NT2/D1 (cell line): ENCODE data around the gene FRMD4A.

Source experiments
- DNase-seq: peaks from one replicate; pipeline ENCODE4 v3.0.0-alpha.2; 2011; ENCODE audit warnings: low read depth, low spot score
- H3K27me3 ChIP-seq: 2 replicates; pipeline ENCODE4 v1.6.0; 2011; ENCODE audit warnings: mild to moderate bottlenecking; ENCODE audit not compliant: insufficient read length, insufficient read depth
- H3K36me3 ChIP-seq: 2 replicates; pipeline ENCODE4 v1.6.1; 2011; ENCODE audit warnings: mild to moderate bottlenecking, low read length, mixed read lengths; ENCODE audit not compliant: insufficient read depth, insufficient read length
- H3K4me1 ChIP-seq: 2 replicates; pipeline ENCODE4 v1.5.1; 2011; ENCODE audit not compliant: insufficient read depth, insufficient read length
- H3K4me3 ChIP-seq: 2 replicates; pipeline ENCODE4 v1.5.1; 2011; ENCODE audit warnings: low read depth; ENCODE audit not compliant: insufficient read length
- H3K9ac ChIP-seq: 2 replicates; pipeline ENCODE4 v1.6.0; 2011; ENCODE audit warnings: low read depth; ENCODE audit not compliant: insufficient read length
- H3K9me3 ChIP-seq: 2 replicates; pipeline ENCODE4 v1.5.1; 2011; ENCODE audit warnings: mild to moderate bottlenecking, low read length; ENCODE audit not compliant: insufficient read depth
- SUZ12 ChIP-seq: IDR thresholded peaks from 2 replicates; pipeline ENCODE4 v1.6.1; 2011; ENCODE audit not compliant: insufficient read length, insufficient read depth; ENCODE audit errors: extremely low read depth
- YY1 ChIP-seq: IDR thresholded peaks from 2 replicates; pipeline ENCODE4 v1.6.1; 2011; ENCODE audit not compliant: insufficient read length, insufficient read depth
- ZNF274 ChIP-seq: IDR thresholded peaks from 2 replicates; pipeline ENCODE4 v1.6.1; 2011; ENCODE audit warnings: mild to moderate bottlenecking, low read depth, low read length

Gene FRMD4A

GRCh38 chr10:13754277-13754676 is 576.4 kb downstream of the FRMD4A start:
- Histone ChIP-seq H3K9me3 (no peaks in the 10 kb centered on the region), H3K9ac (no peak overlapping the region), H3K27me3 (no peaks in the 10 kb centered on the region), H3K4me1 (no peaks in the 10 kb centered on the region), H3K4me3 (no peak overlapping the region), H3K36me3 (no peaks in the 10 kb centered on the region)
- no peak for DNase-seq
- TF ChIP-seq ZNF274 = no peak
- TF ChIP-seq YY1 = no peak
- no peak for TF ChIP-seq SUZ12

GRCh38 chr10:13751191-13751764 is 579.4 kb downstream of the FRMD4A start:
- no peak for DNase-seq
- H3K9me3 ChIP-seq = no peaks in the 10 kb centered on the region
- no peak overlapping the region for H3K9ac ChIP-seq
- TF ChIP-seq SUZ12 = no peak
- no peak for TF ChIP-seq ZNF274
- TF ChIP-seq YY1 = no peak
- H3K27me3 ChIP-seq = no peaks in the 10 kb centered on the region
- H3K4me1 ChIP-seq = no peaks in the 10 kb centered on the region
- H3K4me3 ChIP-seq = no peak overlapping the region
- H3K36me3 ChIP-seq = no peaks in the 10 kb centered on the region

GRCh38 chr10:13750299-13751190 is 580.2 kb downstream of the FRMD4A start:
- Histone ChIP-seq H3K36me3 (no peaks in the 10 kb centered on the region), H3K4me3 (no peak overlapping the region), H3K4me1 (no peaks in the 10 kb centered on the region), H3K27me3 (no peaks in the 10 kb centered on the region), H3K9ac (no peak overlapping the region), H3K9me3 (no peaks in the 10 kb centered on the region)
- TF ChIP-seq SUZ12 (no peak), ZNF274 (no peak), YY1 (no peak)
- DNase-seq = no peak

- Histone ChIP-seq H3K9ac (no peak overlapping the region), H3K4me3 (no peak overlapping the region), H3K4me1 (no peaks in the 10 kb centered on the region), H3K9me3 (no peaks in the 10 kb centered on the region), H3K27me3 (no peaks in the 10 kb centered on the region), H3K36me3 (no peaks in the 10 kb centered on the region)
- no peak for DNase-seq
- no peak for TF ChIP-seq ZNF274
Measured at GRCh38 chr10:13745271-13745670, 585.5 kb downstream of the FRMD4A start.

GRCh38 chr10:13743963-13744362 is 586.8 kb downstream of the FRMD4A start:
- Histone ChIP-seq H3K36me3 (peaks cover 4% of the 10 kb centered on the region), H3K4me3 (no peak overlapping the region), H3K9me3 (no peaks in the 10 kb centered on the region), H3K27me3 (no peaks in the 10 kb centered on the region), H3K4me1 (no peaks in the 10 kb centered on the region), H3K9ac (no peak overlapping the region)
- no peak for DNase-seq
- TF ChIP-seq ZNF274 (no peak), YY1 (no peak), SUZ12 (no peak)

GRCh38 chr10:13743101-13743693 is 587.5 kb downstream of the FRMD4A start:
- no peak overlapping the region for H3K4me3 ChIP-seq
- no peaks in the 10 kb centered on the region for H3K27me3 ChIP-seq
- H3K9me3 ChIP-seq = no peaks in the 10 kb centered on the region
- H3K4me1 ChIP-seq = no peaks in the 10 kb centered on the region
- H3K9ac ChIP-seq = no peak overlapping the region
- no peak for TF ChIP-seq SUZ12
- TF ChIP-seq ZNF274 = no peak
- no peak for TF ChIP-seq YY1
- DNase-seq = no peak
- peaks cover 4% of the 10 kb centered on the region for H3K36me3 ChIP-seq

- no peak for DNase-seq
- TF ChIP-seq YY1 (no peak), SUZ12 (no peak), ZNF274 (no peak)
- no peak overlapping the region for H3K9ac ChIP-seq
- H3K4me1 ChIP-seq = no peaks in the 10 kb centered on the region
- H3K4me3 ChIP-seq = no peak overlapping the region
- no peaks in the 10 kb centered on the region for H3K9me3 ChIP-seq
- H3K36me3 ChIP-seq = peaks cover 5% of the 10 kb centered on the region
- no peaks in the 10 kb centered on the region for H3K27me3 ChIP-seq
Measured at GRCh38 chr10:13741438-13741837, 589.3 kb downstream of the FRMD4A start.
